Measurements from ENCODE around the gene KCNMB2.

Gene KCNMB2

GRCh38 chr3:178658694-178659325 is 122.6 kb downstream of the KCNMB2 start:
- no peak for DNase-seq

DNA sequence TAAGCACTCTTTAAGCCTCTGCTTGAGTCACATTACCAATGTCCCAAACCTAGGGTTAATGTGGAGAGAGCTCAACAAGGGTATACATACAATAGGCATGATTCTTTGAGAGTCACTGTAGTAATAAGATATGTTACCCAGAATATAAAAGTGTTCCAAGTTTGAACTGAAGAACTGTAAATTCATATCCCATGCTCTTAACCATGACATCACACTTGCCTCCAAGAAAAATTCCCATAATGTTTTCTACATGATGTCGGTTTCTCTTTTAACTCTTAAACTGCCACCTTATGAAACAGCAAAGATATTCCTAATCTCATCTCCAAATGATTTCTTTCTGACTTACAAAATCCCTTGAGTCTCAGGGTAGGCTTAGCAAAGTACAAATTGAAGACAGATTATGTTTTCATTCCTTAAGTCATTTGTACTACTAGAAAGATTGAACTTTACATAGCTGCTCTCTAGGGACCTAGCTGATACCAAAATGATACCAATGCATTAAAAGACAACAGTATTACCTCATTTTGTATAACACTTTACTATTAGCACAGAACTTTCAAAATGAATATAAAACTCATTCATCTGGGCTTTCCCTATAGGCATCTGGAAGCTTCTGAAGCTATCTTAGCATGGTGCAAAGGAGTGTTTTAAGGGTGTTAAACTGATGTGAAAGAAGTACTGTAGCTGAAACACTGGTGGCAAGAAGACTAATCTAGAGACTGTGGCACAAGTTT is 127.1 kb downstream of the KCNMB2 start:
- no peak for DNase-seq

DNA sequence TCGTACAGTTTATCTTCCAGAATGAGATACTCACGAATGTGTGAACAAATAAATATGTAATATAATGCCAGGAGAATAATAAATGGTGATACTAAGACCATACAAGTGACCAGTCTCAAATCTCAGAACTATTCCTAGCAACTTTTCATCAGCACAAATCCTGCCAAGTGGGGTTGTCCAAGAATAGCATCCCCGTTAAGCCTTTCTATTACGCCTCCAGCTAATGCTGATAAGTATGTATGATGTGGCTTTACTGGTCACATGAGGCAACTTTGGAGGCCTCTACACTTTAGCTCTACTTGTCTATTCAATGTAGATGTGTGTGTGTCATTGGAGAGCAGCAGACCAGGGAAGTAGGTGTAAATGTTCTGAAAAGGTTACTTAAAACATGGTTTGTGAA is 129.5 kb downstream of the KCNMB2 start:
- DNase-seq = no peak

DNA sequence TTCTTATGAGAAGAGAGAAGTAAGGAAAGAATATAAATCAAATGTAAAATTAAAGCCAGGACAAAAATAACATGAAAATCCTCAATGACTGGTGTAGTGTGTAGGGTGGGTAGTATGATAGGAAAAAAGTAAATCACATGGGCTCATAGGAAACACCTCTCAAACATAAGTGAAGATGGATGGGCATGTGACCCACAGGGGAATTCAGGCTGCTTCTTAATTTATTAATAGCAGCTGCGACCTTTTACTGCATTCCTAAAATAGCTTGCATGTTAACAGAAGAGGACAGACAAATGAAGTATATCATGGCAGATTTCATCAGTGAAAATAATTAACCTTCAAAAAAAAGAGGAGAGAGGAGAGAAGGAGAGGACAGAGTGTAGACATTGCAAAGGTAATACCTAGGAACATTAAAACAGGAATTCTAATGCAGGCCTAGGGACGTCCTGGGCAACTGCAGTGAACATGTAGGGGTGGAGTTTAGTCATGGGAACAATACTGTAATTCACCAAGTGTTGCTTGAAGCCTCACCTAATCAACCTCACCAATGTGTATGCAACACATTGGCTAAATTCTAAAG is 132.9 kb downstream of the KCNMB2 start:
- no peak for DNase-seq

GRCh38 chr3:178669758-178670157 is 133.5 kb downstream of the KCNMB2 start:
- DNase-seq = no peak

- DNase-seq = no peak
Observed at GRCh38 chr3:178671377-178671776, 135.1 kb downstream of the KCNMB2 start.

GRCh38 chr3:178671791-178672190 is 135.6 kb downstream of the KCNMB2 start:
- no peak for DNase-seq

- DNase-seq = no peak
Observed at GRCh38 chr3:178672275-178672674, 136.0 kb downstream of the KCNMB2 start.

DNA sequence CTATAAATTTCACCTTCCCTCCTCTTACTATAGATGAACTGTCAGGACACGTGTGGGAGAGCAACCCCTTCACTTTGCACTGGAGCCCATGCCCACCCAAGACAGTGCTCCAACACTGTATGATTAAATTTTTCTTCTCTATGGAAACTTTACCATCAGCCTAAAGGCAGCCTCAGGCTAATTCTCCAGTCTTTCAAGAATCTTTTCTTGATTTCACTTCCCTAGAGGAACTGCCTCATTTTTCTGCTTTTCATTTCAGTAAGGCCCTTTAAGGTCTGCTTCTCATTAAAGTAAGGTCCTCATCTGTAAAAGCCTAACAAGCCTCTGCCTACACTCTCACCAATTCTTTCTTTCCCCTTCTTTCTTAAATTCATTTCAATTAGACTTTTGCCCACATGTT is 137.3 kb downstream of the KCNMB2 start:
- DNase-seq = no peak

GRCh38 chr3:178676077-178676476 is 139.8 kb downstream of the KCNMB2 start:
- DNase-seq = no peak

DNA sequence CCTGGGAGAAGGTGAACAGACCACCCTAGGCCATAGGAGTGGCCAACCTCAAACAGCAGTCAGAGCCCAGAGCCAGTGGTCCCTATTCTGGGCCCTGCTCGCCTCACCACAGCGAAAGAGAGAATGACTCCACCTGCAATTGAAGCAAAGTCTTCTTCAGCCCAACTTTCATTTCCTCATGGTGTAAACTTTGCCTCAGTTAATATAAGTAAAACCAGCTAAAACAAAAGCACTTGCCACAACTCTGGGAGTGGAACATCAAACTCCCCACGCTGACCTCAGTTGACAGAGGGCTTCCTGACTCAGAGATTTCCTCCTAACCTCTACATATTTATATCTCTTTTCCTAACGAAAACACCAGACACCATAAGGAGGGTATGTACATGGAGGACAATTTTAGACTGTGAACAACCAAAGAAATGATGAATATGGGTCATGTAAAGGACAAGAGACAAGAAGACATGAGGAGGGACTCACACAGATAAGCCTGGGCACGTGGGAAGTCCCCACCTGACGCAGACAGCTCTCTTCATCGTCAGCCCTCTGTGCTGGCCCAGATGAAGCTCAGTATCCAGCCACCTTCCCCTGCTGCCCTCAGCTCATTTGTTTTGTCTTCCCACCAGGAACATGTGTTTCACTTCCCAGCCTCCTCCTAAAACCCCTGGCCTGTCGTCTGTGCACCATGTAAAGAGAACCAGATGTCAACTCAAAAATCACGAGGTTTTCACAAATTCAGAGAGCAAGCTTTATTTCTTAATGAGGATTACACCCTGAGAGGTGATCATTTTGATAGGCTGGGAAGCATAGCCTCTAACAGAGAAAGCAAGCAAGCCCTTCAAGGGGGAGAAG is 140.9 kb downstream of the KCNMB2 start:
- no peak for DNase-seq

GRCh38 chr3:178677961-178678360 is 141.7 kb downstream of the KCNMB2 start:
- DNase-seq = no peak

DNA sequence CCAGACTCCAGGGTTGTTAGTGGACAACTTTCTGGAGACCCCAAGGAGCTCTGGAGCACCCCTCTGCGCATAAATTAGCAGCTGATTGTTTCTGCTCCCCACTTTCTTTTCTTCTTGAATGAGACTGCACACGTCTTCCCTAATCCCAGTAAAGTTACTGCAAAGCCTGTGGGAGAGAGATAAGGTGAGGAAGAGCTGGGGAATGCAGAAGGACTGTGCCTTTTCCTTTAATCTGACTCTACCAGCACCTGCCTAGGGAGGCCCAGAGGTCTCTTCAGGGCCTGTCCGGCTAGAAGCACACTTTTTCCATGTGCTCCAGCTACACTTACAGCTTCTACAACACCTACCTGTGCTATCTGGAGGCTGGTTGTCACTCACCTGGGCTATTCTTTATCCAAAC is 143.8 kb downstream of the KCNMB2 start:
- DNase-seq = no peak

DNA sequence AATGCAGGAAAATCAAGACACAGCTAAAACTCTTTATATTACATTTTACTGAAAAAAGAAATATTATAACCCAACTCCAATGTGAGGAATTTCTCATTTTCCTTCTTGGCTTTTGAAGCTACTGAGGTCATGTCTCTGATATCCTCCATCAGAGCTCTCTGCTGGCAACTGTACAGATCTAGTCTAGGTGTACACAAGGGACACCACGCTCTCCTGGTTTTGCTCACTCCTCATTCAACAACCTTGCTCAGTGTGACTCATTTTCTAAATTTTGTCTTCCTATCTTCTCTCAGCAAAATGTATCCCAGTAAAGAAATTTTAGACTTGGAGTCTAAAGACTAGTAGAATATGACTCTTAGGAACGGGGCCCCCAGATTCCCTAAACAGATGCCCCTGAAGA is 144.3 kb downstream of the KCNMB2 start:
- no peak for DNase-seq

- peak; percentile 50 for DNase-seq
Observed at GRCh38 chr3:178684881-178685590, 148.8 kb downstream of the KCNMB2 start.

GRCh38 chr3:178685591-178685906 is 149.3 kb downstream of the KCNMB2 start:
- no peak for DNase-seq

DNA sequence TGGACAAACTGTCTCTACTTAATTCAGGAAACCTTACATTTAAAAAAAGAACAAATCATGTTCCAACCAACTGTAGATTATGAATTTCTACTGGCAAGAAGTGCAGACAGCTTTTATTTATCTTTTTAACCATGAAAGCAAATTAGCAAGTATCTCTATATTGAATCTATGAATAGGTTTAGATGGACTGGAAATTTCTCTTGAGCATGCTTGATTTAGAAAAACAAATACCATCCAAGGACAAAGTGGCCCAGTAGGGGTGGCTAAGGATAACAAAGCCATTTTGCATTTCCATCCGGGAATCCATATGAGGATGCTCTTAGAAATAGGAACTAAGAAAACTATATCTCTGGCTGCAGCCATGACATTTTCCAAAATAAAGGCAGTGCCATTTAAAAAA is 150.6 kb downstream of the KCNMB2 start:
- DNase-seq = no peak

- DNase-seq = no peak
Observed at GRCh38 chr3:178690571-178690970, 154.3 kb downstream of the KCNMB2 start.

DNA sequence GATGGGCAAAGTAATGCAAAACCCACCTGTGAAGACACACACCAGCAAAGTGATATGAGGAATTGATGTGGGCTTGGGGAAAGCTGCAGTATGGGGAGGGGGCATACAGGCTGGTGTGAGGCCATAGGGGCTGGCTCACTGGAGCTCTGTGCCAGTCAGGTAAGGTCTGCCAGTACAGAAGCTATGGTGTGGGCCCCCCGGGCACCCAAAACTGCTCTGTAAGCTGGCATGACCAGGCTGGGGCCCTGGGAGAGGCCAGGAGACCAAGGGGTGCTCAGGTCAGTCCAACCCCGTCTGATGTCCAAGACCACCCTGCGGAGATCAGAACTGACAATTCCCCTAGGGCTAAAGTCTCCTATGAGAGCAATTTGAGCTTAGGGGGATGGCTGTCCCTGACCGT is 163.1 kb downstream of the KCNMB2 start:
- DNase-seq = no peak

DNA sequence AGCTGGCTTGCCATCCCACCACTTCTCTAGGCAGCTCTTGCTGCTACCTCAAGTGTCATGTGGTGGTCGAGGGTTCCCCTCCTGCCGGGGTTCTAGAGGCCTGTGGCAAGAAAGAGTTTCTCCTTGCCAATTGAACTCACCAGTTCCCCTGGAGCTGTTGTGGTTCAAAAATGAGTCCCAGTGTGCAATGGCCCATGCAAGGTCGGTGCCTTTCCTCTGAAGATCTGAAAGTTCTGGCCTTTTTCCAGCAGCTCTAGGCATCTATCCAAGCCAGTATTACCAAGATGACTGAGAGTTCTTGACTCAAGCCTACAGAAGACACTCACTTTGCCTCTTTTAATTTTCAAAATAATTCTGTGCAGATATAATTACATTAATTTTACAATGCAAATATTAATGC is 163.6 kb downstream of the KCNMB2 start:
- DNase-seq = peak; percentile 65

DNA sequence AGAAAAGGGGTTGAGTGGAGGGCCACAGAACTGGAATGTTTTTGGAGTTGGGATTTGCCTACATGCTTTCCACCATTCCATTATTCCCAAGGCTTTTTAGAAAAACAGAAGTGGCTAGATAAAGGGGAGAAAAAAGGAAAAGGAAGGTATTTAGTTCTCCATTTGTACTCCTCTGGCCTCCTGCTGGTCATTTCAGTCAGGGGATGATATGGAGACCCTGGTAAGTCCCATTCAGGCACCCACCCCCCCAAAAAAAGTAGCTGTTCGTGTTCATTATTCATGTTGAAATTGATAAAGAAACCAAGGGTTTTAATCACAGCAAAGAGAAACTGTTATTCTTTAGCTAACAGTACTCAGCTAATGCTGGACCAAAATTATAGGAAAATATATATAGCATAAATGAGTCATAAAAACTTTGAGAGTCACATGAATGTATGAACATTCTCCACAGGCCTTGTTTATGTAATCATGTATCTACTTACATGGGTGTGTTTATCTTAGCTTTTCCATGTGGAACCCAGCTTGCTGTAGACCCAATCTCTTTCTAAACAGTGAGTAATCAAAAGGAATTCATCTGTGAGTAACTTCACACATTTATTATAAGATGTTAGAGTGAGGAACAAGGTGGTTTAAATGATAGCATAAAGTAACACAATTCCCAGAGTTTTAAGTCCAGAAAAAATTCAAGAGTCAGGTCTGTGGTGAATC is 167.2 kb downstream of the KCNMB2 start:
- no peak for DNase-seq

- DNase-seq = no peak
Observed at GRCh38 chr3:178705925-178706324, 169.7 kb downstream of the KCNMB2 start.
